Naive B cell (primary cell): ENCODE data around the gene MAP6D1. TPM values are rescaled to one million over a fixed set of nuclear protein-coding genes. Genes with fewer than 3 reads are reported as not detected.

Experiments
- ATAC-seq, 2 donors: fragments of 150-1000 bp; cut with Tn5 transposase; 2 replicates each; pipeline ENCODE4 v1.10.0; 2021; ENCODE audit warnings: low read depth in 2 of 2, mild to moderate bottlenecking in 2 of 2, moderate library complexity in 2 of 2
- DNase-seq: peaks from one replicate; pipeline ENCODE4 v3.0.0; 2022
- H3K27ac Mint-ChIP-seq, 6 donors: one replicate each; pipeline ENCODE4 v1.8.0; 2020 to 2022; ENCODE audit warnings: mild to moderate bottlenecking in 6 of 6, mixed read lengths in 6 of 6, moderate library complexity in 5 of 6, inconsistent platforms in 2 of 6
- H3K27me3 Mint-ChIP-seq, 3 donors: one replicate each; pipeline ENCODE4 v1.8.0; 2021 to 2022; ENCODE audit warnings: mixed read lengths in 3 of 3, mild to moderate bottlenecking in 1 of 3
- H3K36me3 Mint-ChIP-seq, 2 donors: one replicate each; pipeline ENCODE4 v1.8.0; 2020 to 2022; ENCODE audit warnings: mixed read lengths in 2 of 2, inconsistent platforms in 1 of 2, mild to moderate bottlenecking in 1 of 2
- H3K4me1 Mint-ChIP-seq, 3 donors: one replicate each; pipeline ENCODE4 v1.8.0; 2020 to 2022; ENCODE audit warnings: mixed read lengths in 3 of 3, inconsistent platforms in 1 of 3, mild to moderate bottlenecking in 1 of 3, moderate library complexity in 1 of 3
- H3K4me3 Mint-ChIP-seq, 8 donors: one replicate each; pipeline ENCODE4 v1.8.0; 2020 to 2022; ENCODE audit warnings: mild to moderate bottlenecking in 8 of 8, mixed read lengths in 8 of 8, moderate library complexity in 8 of 8, inconsistent platforms in 2 of 8
- H3K9me3 Mint-ChIP-seq, 7 donors: one replicate each; pipeline ENCODE4 v1.8.0; 2020 to 2022; ENCODE audit warnings: mixed read lengths in 7 of 7, mild to moderate bottlenecking in 5 of 7, inconsistent platforms in 2 of 7, moderate library complexity in 1 of 7
- polyA plus RNA-seq, 6 donors: library from polyadenylated mRNA; unstranded; fragments of 300-500 nt; fragmentation: Illumina TruSeq; gene quantifications; one replicate each; pipeline ENCODE4 v1.2.3, GENCODE V29; 2021; ENCODE audit warnings: low read depth in 6 of 6

Gene MAP6D1
- polyA plus RNA-seq, result under 1 TPM in 1 of 6 donors, not detected in 5; 0.78 TPM

DNA sequence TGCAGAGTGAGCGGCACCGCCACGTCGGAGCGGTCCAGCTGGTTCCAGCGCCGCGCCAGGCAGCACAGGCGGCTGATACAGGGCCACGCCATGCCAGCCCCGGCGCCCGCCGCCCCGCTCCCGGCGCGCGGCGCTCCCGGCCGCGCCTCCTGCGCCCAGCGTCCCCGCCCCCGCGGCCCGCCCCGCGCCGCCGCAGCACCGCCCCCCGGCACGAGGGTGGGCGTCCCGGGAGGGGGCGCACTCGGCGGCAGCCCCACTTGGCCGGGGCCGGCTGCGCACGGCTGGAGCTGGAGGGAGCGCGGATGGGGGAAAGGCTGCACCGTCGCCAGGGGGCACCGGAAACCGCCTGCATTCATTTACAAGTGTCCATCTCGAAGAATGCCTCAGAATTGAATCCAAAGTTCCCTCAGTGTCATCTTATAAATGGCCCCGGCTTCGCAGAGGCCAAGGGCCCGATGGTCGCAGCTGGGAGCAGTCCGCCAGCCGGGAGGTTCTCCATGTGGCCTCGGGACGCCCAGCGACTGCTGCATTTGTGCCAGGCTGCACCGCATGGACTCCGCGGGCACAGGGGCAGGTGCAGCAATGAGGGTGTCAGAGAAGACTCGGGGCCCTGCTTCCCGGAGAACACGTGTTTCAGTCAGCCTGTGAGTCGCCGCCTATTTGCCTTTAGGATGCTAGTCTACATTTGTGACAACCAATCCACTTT lies at the start of gene MAP6D1:
Gene MAP6D1 (minus strand): TSS at position 122 of the 706 bp plus-strand sequence. CDS start 30 bp downstream, at position 92.
- no peaks in the 10 kb centered on the region for H3K9me3 Mint-ChIP-seq
- ATAC-seq (peak; percentile 70 to 72), DNase-seq (peak; percentile 33)
- peaks cover 0 to 6% (median 0%) of the 10 kb centered on the region in 3 donors for H3K27me3 Mint-ChIP-seq
- H3K4me1 Mint-ChIP-seq, result peaks cover 9 to 15% (median 14%) of the 10 kb centered on the region in 3 donors
- peak within 1 kb of the TSS; percentile 77 to 89 (median 84) for H3K4me3 Mint-ChIP-seq
- H3K36me3 Mint-ChIP-seq, result peaks cover 0 to 5% of the 10 kb centered on the region in 2 donors
- peak within 1 kb of the TSS in 4 of 6 donors; percentile 44 to 85 (median 80) for H3K27ac Mint-ChIP-seq

DNA sequence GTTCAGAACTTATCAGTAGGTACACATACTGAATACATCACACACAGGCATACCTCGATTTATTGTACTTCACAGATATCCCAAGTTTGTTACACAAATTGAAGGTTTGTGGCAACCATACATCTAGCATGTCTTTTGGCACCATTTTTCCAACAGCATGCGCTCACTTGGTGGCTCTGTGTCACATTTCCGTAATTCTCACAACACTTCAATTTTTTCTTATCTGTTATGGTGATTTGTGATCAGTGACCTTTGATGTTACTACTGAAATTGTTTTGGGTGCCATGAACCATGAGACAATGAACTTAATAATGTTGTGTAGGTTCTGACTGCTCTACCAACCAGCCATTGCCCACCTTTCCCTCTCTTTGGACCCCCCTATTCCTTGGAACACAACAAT lies 48.5 kb upstream of the MAP6D1 start:
- no peak overlapping the region for H3K27ac Mint-ChIP-seq
- no peak overlapping the region for H3K4me3 Mint-ChIP-seq
- no peaks in the 10 kb centered on the region for H3K27me3 Mint-ChIP-seq
- DNase-seq (no peak), ATAC-seq (no peak)
- peaks cover 12 to 41% (median 40%) of the 10 kb centered on the region in 3 donors for H3K4me1 Mint-ChIP-seq
- peaks cover 0 to 4% of the 10 kb centered on the region in 2 donors for H3K36me3 Mint-ChIP-seq
- no peaks in the 10 kb centered on the region for H3K9me3 Mint-ChIP-seq

DNA sequence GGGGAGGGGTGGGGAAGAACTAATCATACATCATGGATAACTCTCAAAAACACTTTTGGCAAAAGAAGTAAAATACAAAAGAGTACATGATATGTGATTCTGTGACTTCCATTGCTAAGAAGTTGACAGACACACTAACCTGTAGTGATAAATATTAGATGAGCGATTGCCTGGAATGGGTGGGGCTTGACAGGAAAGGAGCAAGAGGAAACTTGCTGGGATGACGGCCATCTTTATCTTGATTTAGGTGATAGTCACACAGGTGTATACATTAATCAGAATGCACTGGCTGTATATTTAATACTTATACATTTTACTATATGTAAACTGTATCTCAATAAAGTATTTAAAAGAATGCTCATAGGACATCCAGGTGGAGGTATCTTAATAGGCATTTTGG lies 46.2 kb upstream of the MAP6D1 start:
- DNase-seq (no peak), ATAC-seq (no peak)
- H3K27me3 Mint-ChIP-seq, result no peaks in the 10 kb centered on the region
- peaks cover 15 to 40% (median 26%) of the 10 kb centered on the region in 3 donors for H3K4me1 Mint-ChIP-seq
- H3K4me3 Mint-ChIP-seq, result no peak overlapping the region
- H3K36me3 Mint-ChIP-seq, result peaks cover 0 to 1% of the 10 kb centered on the region in 2 donors
- H3K9me3 Mint-ChIP-seq, result no peaks in the 10 kb centered on the region
- H3K27ac Mint-ChIP-seq, result peak overlapping the region in 1 of 6 donors; percentile 62

DNA sequence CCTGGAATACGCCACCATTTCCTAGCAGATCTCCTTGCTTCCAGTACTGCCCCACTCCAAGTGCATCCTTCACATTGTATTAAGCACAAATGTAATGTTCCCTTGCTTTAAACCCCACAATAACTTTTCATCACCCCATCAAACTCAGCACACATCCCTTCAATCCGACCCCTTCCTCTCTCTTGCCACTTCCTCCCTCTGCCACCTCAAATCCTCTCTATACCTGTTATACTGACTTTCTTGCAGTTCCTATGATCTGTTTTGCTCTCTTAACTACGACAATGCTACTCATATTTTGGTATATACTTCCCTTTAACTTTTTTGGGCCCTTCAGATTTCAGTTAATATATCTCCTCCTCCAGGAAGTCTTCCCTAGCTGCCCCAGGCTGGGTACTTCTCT lies 45.2 kb upstream of the MAP6D1 start:
- Mint-ChIP-seq H3K9me3 (no peaks in the 10 kb centered on the region), H3K4me1 (peaks cover 15 to 40% (median 26%) of the 10 kb centered on the region in 3 donors), H3K27ac (peak overlapping the region in 3 of 6 donors; percentile 3 to 80 (median 12)), H3K27me3 (no peaks in the 10 kb centered on the region), H3K4me3 (no peak overlapping the region), H3K36me3 (peaks cover 0 to 1% of the 10 kb centered on the region in 2 donors)
- DNase-seq (no peak), ATAC-seq (no peak)

- H3K36me3 Mint-ChIP-seq, result peaks cover 0 to 5% of the 10 kb centered on the region in 2 donors
- DNase-seq (no peak), ATAC-seq (peak; percentile 40 to 58)
- H3K4me3 Mint-ChIP-seq, result no peak overlapping the region
- peak overlapping the region in 5 of 6 donors; percentile 4 to 90 (median 25) for H3K27ac Mint-ChIP-seq
- H3K27me3 Mint-ChIP-seq, result no peaks in the 10 kb centered on the region
- H3K9me3 Mint-ChIP-seq, result no peaks in the 10 kb centered on the region
- H3K4me1 Mint-ChIP-seq, result peaks cover 15 to 36% (median 26%) of the 10 kb centered on the region in 3 donors
These were observed 43.4 kb upstream of the MAP6D1 start for GRCh38 chr3:183868796-183869195.

DNA sequence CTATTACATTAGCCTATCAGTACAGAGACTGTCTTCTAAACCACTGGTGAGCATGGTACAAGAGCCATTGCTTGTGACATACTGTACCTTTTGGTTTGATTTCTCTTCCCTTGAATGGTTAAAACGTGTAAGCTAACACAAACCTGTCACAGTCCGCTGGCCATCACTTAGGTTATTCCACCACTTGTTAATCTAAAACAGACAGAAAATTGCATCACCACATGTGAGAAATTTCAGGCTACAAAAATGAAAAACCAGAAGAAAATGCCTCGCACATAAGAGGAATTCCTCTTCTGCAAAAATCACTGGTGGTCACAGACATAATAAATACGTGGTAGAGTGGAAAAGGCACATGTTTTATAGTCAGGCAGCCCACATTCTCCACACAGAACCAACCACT lies 37.2 kb upstream of the MAP6D1 start:
- peaks cover 20 to 36% of the 10 kb centered on the region in 2 donors for H3K36me3 Mint-ChIP-seq
- no peak overlapping the region for H3K27ac Mint-ChIP-seq
- H3K4me3 Mint-ChIP-seq, result no peak overlapping the region
- no peaks in the 10 kb centered on the region for H3K27me3 Mint-ChIP-seq
- H3K9me3 Mint-ChIP-seq, result no peaks in the 10 kb centered on the region
- ATAC-seq (no peak), DNase-seq (no peak)
- H3K4me1 Mint-ChIP-seq, result no peaks in the 10 kb centered on the region

GRCh38 chr3:183857863-183858262 lies 32.5 kb upstream of the MAP6D1 start:
- Mint-ChIP-seq H3K9me3 (peaks cover 0 to 1% (median 0%) of the 10 kb centered on the region in 7 donors), H3K4me1 (peaks cover 0 to 4% (median 0%) of the 10 kb centered on the region in 3 donors), H3K27me3 (no peaks in the 10 kb centered on the region), H3K36me3 (peaks cover 25 to 40% of the 10 kb centered on the region in 2 donors), H3K4me3 (no peak overlapping the region), H3K27ac (peak overlapping the region in 2 of 6 donors; percentile 44 to 67)
- DNase-seq (no peak), ATAC-seq (no peak)

DNA sequence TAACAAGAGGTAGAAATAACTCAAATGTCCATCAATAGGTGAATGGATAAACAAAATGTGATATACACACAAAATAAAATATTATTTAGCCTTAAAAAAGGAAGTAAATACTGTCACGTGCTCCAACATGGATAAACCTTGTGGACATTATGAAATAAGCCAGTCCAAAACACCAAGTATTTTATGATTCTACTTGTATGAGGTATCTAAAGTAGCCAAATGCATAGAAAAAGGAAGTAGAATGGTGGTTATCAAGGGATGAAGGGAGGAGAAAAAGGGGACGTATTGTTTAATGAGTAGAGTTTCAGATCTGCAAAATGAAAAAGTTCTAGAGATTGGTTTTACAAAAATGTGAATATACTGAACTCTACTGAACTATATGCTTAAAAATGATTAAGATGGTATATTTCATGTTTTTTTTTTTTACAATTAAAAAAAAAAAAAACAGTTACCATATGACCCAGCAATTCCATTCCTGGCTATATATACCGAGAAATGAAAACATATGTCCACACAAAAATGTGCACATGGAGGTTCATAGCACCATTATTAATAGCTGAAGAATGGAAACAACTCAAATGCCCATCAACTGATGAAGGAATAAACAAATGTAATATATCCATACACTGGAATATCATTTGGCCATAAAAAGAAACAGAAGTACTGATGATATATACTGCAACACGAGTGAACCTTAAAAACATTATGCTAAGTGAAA lies 29.1 kb upstream of the MAP6D1 start:
- no peak for ATAC-seq
- H3K27ac Mint-ChIP-seq, result peak overlapping the region in 3 of 6 donors; percentile 18 to 59 (median 19)

GRCh38 chr3:183845608-183846288 lies 20.4 kb upstream of the MAP6D1 start:
- H3K4me1 Mint-ChIP-seq, result no peaks in the 10 kb centered on the region
- H3K27ac Mint-ChIP-seq, result peak overlapping the region in 3 of 6 donors; percentile 16 to 78 (median 69)
- ATAC-seq, result no peak

More for the DNA sequence above, 29.1 kb upstream of the MAP6D1 start:
- H3K9me3 Mint-ChIP-seq, result peaks cover 0 to 1% (median 0%) of the 10 kb centered on the region in 7 donors
- H3K4me3 Mint-ChIP-seq, result no peak overlapping the region
- H3K4me1 Mint-ChIP-seq, result peaks cover 0 to 4% (median 0%) of the 10 kb centered on the region in 3 donors
- no peak for DNase-seq
- peaks cover 15 to 31% of the 10 kb centered on the region in 2 donors for H3K36me3 Mint-ChIP-seq
- no peaks in the 10 kb centered on the region for H3K27me3 Mint-ChIP-seq

GRCh38 chr3:183845090-183845489 lies 19.7 kb upstream of the MAP6D1 start:
- Mint-ChIP-seq H3K4me1 (no peaks in the 10 kb centered on the region), H3K27ac (peak overlapping the region in 1 of 6 donors; percentile 69), H3K9me3 (no peaks in the 10 kb centered on the region), H3K27me3 (no peaks in the 10 kb centered on the region), H3K4me3 (no peak overlapping the region), H3K36me3 (peaks cover 8 to 30% of the 10 kb centered on the region in 2 donors)
- ATAC-seq (no peak), DNase-seq (no peak)

More at GRCh38 chr3:183845608-183846288, 20.4 kb upstream of the MAP6D1 start:
- Mint-ChIP-seq H3K27me3 (no peaks in the 10 kb centered on the region), H3K4me3 (no peak overlapping the region), H3K36me3 (peaks cover 8 to 34% of the 10 kb centered on the region in 2 donors), H3K9me3 (no peaks in the 10 kb centered on the region)
- no peak for DNase-seq

GRCh38 chr3:183844606-183845005 lies 19.2 kb upstream of the MAP6D1 start:
- H3K27ac Mint-ChIP-seq, result no peak overlapping the region
- no peak overlapping the region for H3K4me3 Mint-ChIP-seq
- no peaks in the 10 kb centered on the region for H3K9me3 Mint-ChIP-seq
- H3K36me3 Mint-ChIP-seq, result peaks cover 6 to 25% of the 10 kb centered on the region in 2 donors
- ATAC-seq (no peak), DNase-seq (no peak)
- H3K4me1 Mint-ChIP-seq, result no peaks in the 10 kb centered on the region
- H3K27me3 Mint-ChIP-seq, result no peaks in the 10 kb centered on the region

DNA sequence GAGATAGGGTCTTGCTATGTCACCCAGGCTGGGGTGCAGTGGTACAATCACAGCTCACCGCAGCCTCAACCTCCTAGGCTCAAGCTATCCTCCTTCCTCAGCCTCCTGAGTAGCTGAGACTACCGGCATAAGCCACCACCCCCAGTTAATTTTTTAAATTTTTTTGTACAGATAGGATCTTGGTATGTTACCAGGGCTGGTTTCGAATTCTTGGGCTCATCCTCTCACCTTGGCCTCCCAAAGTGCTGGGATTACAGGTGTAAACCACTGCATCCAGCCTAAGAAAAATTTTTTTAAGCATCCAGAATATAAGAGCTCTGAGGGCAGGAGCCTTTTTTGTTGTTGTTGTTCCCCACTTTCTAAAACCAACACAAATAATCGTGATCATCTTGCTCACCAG lies 14.4 kb upstream of the MAP6D1 start:
- no peak overlapping the region for H3K4me3 Mint-ChIP-seq
- no peak for ATAC-seq
- no peaks in the 10 kb centered on the region for H3K4me1 Mint-ChIP-seq
- H3K9me3 Mint-ChIP-seq, result no peaks in the 10 kb centered on the region
- H3K36me3 Mint-ChIP-seq, result peaks cover 0 to 17% of the 10 kb centered on the region in 2 donors
- H3K27ac Mint-ChIP-seq, result no peak overlapping the region
- H3K27me3 Mint-ChIP-seq, result no peaks in the 10 kb centered on the region
- no peak for DNase-seq

- Mint-ChIP-seq H3K9me3 (no peaks in the 10 kb centered on the region), H3K4me1 (no peaks in the 10 kb centered on the region), H3K27me3 (no peaks in the 10 kb centered on the region), H3K27ac (no peak overlapping the region), H3K4me3 (no peak overlapping the region), H3K36me3 (peaks cover 5 to 22% of the 10 kb centered on the region in 2 donors)
- DNase-seq (no peak), ATAC-seq (no peak)
These were observed 12.5 kb upstream of the MAP6D1 start for GRCh38 chr3:183837894-183838293.
